SK-N-SH (cell line): ENCODE measurements around the gene SULT2B1. TPM values are rescaled to one million over a fixed set of nuclear protein-coding genes. Genes with fewer than 3 reads are reported as not detected.

Experiments used
- CTCF ChIA-PET: fragments of 300-600, 350-600 bp; formaldehyde crosslinking; extraction: SDS; loops from one replicate; lab custom pipeline; 2021; lab: Yijun Ruan, JAX
- POLR2A ChIA-PET: fragments of 350-600 bp; sonication (Branson Sonifier 250); formaldehyde crosslinking; extraction: SDS; loops from one replicate; lab custom pipeline; 2020; ENCODE audit warnings: antibody characterized with exemption, inconsistent platforms; lab: Yijun Ruan, JAX
- DNase-seq: peaks from one replicate; pipeline ENCODE4 v3.0.0; 2012
- H2AFZ ChIP-seq: fragments of 200-600 bp; sonication (generic); 2 replicates; pipeline ENCODE4 v1.8.1; 2016; ENCODE audit warnings: antibody characterized with exemption, mild to moderate bottlenecking, low read depth
- H3F3A ChIP-seq: fragments of 200-600 bp; sonication (generic); replicated peaks from 2 replicates; pipeline ENCODE3; 2016; ENCODE audit warnings: antibody characterized with exemption, mild to moderate bottlenecking; ENCODE audit not compliant: insufficient read depth
- H3K27ac ChIP-seq, 2 experiments: fragments of 200-500 bp in 1 of 2; fragments of 200-600 bp in 1 of 2; sonication (Bioruptor generic) in 1 of 2; sonication (generic), shearing (Covaris generic) in 1 of 2; 2 replicates each; pipeline versions ENCODE4 v1.5.1 to v1.6.1; 2014 to 2016; ENCODE audit warnings: low read depth in 2 of 2, inconsistent platforms in 1 of 2, low read length in 1 of 2, mild to moderate bottlenecking in 1 of 2, mixed read lengths in 1 of 2
- H3K27me3 ChIP-seq: fragments of 200-600 bp; sonication (generic), shearing (Covaris generic); 2 replicates; pipeline ENCODE4 v1.6.1; 2016; ENCODE audit warnings: mixed run types; ENCODE audit not compliant: insufficient read depth
- H3K36me3 ChIP-seq, 2 experiments: fragments of 200-500 bp in 1 of 2; fragments of 200-600 bp in 1 of 2; sonication (Bioruptor generic) in 1 of 2; sonication (generic) in 1 of 2; replicated peaks in 1 of 2; 2 replicates each; pipeline versions ENCODE3 to v1.5.1; 2014 to 2016; ENCODE audit warnings: low read length in 1 of 2, mild to moderate bottlenecking in 1 of 2; ENCODE audit not compliant: insufficient read depth in 2 of 2, control insufficient read depth in 1 of 2
- H3K4me1 ChIP-seq, 2 experiments: fragments of 200-500 bp in 1 of 2; fragments of 200-600 bp in 1 of 2; sonication (Bioruptor generic) in 1 of 2; sonication (generic), shearing (Covaris generic) in 1 of 2; 2 replicates each; pipeline versions ENCODE4 v1.5.1 to v1.6.1; 2014 to 2016; ENCODE audit warnings: low read depth in 1 of 2, low read length in 1 of 2, mixed run types in 1 of 2; ENCODE audit not compliant: insufficient read depth in 2 of 2, control insufficient read depth in 1 of 2
- H3K4me2 ChIP-seq: fragments of 200-600 bp; sonication (generic), shearing (Covaris generic); 2 replicates; pipeline ENCODE4 v1.6.1; 2017; ENCODE audit warnings: mixed run types
- H3K4me3 ChIP-seq, 2 experiments: fragments of 200-500 bp in 1 of 2; fragments of 200-600 bp in 1 of 2; sonication (Bioruptor generic) in 1 of 2; sonication (generic), shearing (Covaris generic) in 1 of 2; 2 replicates each; pipeline versions ENCODE4 v1.5.1 to v1.8.1; 2014 to 2016; ENCODE audit warnings: low read depth in 2 of 2, inconsistent platforms in 1 of 2, low read length in 1 of 2, mild to moderate bottlenecking in 1 of 2, mixed read lengths in 1 of 2, moderate library complexity in 1 of 2
- H3K79me2 ChIP-seq: fragments of 200-600 bp; sonication (generic); 2 replicates; pipeline ENCODE4 v1.8.1; 2017; ENCODE audit warnings: mild to moderate bottlenecking; ENCODE audit not compliant: insufficient read depth
- H3K9ac ChIP-seq: fragments of 200-600 bp; sonication (generic); 2 replicates; pipeline ENCODE4 v1.6.1; 2017; ENCODE audit warnings: mixed run types
- H3K9me2 ChIP-seq: fragments of 200-600 bp; sonication (generic); 2 replicates; pipeline ENCODE4 v1.6.1; 2017; ENCODE audit warnings: mixed run types
- H3K9me3 ChIP-seq: fragments of 200-600 bp; sonication (generic); 2 replicates; pipeline ENCODE4 v1.6.1; 2017; ENCODE audit warnings: mixed run types, mild to moderate bottlenecking, moderate library complexity
- H4K20me1 ChIP-seq: fragments of 200-600 bp; sonication (generic); 2 replicates; pipeline ENCODE4 v1.6.1; 2017; ENCODE audit warnings: mild to moderate bottlenecking, mixed run types; ENCODE audit not compliant: insufficient read depth
- GABPA ChIP-seq: IDR thresholded peaks from 2 replicates; pipeline ENCODE4 v1.4.0; 2012; ENCODE audit warnings: low read depth, mild to moderate bottlenecking
- JUND ChIP-seq: IDR thresholded peaks from 2 replicates; pipeline ENCODE4 v1.4.0; 2012
- MXI1 ChIP-seq: IDR thresholded peaks from 2 replicates; pipeline ENCODE4 v1.6.1; 2012; ENCODE audit warnings: mild to moderate bottlenecking, low read depth, low read length, improper control_type of control experiment
- RAD21 ChIP-seq: IDR thresholded peaks from 2 replicates; pipeline ENCODE4 v1.6.1; 2012; ENCODE audit warnings: mild to moderate bottlenecking, low read length
- RFX5 ChIP-seq: IDR thresholded peaks from 2 replicates; pipeline ENCODE4 v1.6.1; 2012; ENCODE audit warnings: mild to moderate bottlenecking, improper control_type of control experiment, low read length
- TEAD4 ChIP-seq: IDR thresholded peaks from 2 replicates; pipeline ENCODE4 v1.4.0; 2012; ENCODE audit warnings: mild to moderate bottlenecking, borderline replicate concordance; ENCODE audit not compliant: insufficient read depth
- WGBS: methylation state at CpG from one replicate; pipeline ENCODE4 v1.1.6; 2017; ENCODE audit warnings: low lambda C conversion rate; 5-methylcytosine and 5-hydroxymethylcytosine counted together
- polyA plus RNA-seq, 3 experiments: library from polyadenylated mRNA; depleted of rRNA; stranded (reverse); fragments of >200 nt; gene quantifications; 2 replicates each; pipeline ENCODE4 v1.2.3, GENCODE V29; 2012
- TF ChIP-seq, protein P1 (sequence below): IDR thresholded peaks from 2 replicates; pipeline ENCODE4 v1.4.0; 2012; ENCODE audit warnings: low read depth, borderline replicate concordance
- TF ChIP-seq, protein P2 (sequence below): IDR thresholded peaks from 2 replicates; pipeline ENCODE4 v1.6.1; 2012; ENCODE audit warnings: mild to moderate bottlenecking, low read depth, low read length, moderate library complexity
- TF ChIP-seq, protein P3 (sequence below): IDR thresholded peaks from 2 replicates; pipeline ENCODE4; 2012

Gene SULT2B1
- polyA plus RNA-seq, 1 of the 3 experiments (the other 2 are of a cell fraction), result 0.92 TPM

DNA sequence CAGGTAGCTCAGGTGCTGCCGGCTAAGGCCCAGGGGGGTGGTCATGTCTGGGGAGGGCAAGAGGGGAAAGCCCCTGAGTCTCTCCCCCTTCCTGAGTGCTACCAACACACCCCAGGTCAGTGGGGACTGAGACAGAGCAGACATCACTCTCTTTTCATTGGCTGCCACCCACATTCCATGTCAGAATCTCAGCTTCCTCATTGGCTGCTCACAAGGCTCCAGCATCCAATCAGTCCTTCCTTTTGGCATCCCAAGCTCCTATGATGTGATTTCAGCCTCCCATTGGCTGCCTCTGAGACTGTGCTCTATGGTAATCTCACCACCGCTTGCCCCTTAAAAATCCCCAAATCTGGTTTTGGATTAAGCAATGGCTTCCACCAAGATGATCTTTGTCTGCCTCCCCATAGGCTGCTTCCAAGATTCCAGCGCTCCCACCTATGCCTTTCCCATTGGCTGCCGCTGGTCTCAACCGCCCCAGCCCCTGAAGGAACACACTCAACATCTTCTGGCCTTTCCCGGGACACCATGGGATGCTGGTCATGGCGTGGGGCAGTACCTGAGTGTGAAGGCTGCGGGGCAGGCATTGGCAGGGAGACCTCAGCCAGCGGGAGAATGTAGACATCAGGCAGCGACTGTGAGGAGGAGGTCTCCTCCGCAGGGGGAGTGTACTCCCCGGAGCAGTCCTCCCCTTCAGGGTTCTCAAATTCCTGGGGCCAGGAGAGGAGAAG is 42.3 kb upstream of the SULT2B1 start:
- H3K4me1 ChIP-seq, result peaks cover 0 to 22% of the 10 kb centered on the region in 2 experiments; a peak in 1 of 4 replicates
- H3F3A ChIP-seq, result peaks cover 11% of the 10 kb centered on the region
- H3K9me3 ChIP-seq, result no peaks in the 10 kb centered on the region
- H3K4me3 ChIP-seq, result no peak overlapping the region
- peak overlapping the region; percentile 84; the same call in 1 of the 2 replicates for H3K4me2 ChIP-seq
- no peaks in the 10 kb centered on the region for H3K79me2 ChIP-seq
- POLR2A ChIA-PET, result no interaction called here
- no peak for DNase-seq
- no peak overlapping the region for H2AFZ ChIP-seq
- H3K27ac ChIP-seq, result no peak overlapping the region
- CTCF ChIA-PET, result interaction anchor here (0.8 to 8.8 kb wide), 5 partner anchors 17 to 99 kb away, joined by 3 to 142 read pairs (median 3); no protein-coding TSS in a partner anchor
- TF ChIP-seq GABPA (no peak), RAD21 (no peak), TEAD4 (no peak), MXI1 (no peak), RFX5 (no peak), JUND (no peak)
- TF ChIP-seq, protein P1, sequence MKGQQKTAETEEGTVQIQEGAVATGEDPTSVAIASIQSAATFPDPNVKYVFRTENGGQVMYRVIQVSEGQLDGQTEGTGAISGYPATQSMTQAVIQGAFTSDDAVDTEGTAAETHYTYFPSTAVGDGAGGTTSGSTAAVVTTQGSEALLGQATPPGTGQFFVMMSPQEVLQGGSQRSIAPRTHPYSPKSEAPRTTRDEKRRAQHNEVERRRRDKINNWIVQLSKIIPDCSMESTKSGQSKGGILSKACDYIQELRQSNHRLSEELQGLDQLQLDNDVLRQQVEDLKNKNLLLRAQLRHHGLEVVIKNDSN, result no peak
- TF ChIP-seq, protein P2, sequence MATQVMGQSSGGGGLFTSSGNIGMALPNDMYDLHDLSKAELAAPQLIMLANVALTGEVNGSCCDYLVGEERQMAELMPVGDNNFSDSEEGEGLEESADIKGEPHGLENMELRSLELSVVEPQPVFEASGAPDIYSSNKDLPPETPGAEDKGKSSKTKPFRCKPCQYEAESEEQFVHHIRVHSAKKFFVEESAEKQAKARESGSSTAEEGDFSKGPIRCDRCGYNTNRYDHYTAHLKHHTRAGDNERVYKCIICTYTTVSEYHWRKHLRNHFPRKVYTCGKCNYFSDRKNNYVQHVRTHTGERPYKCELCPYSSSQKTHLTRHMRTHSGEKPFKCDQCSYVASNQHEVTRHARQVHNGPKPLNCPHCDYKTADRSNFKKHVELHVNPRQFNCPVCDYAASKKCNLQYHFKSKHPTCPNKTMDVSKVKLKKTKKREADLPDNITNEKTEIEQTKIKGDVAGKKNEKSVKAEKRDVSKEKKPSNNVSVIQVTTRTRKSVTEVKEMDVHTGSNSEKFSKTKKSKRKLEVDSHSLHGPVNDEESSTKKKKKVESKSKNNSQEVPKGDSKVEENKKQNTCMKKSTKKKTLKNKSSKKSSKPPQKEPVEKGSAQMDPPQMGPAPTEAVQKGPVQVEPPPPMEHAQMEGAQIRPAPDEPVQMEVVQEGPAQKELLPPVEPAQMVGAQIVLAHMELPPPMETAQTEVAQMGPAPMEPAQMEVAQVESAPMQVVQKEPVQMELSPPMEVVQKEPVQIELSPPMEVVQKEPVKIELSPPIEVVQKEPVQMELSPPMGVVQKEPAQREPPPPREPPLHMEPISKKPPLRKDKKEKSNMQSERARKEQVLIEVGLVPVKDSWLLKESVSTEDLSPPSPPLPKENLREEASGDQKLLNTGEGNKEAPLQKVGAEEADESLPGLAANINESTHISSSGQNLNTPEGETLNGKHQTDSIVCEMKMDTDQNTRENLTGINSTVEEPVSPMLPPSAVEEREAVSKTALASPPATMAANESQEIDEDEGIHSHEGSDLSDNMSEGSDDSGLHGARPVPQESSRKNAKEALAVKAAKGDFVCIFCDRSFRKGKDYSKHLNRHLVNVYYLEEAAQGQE, result no peak
- TF ChIP-seq, protein P3, sequence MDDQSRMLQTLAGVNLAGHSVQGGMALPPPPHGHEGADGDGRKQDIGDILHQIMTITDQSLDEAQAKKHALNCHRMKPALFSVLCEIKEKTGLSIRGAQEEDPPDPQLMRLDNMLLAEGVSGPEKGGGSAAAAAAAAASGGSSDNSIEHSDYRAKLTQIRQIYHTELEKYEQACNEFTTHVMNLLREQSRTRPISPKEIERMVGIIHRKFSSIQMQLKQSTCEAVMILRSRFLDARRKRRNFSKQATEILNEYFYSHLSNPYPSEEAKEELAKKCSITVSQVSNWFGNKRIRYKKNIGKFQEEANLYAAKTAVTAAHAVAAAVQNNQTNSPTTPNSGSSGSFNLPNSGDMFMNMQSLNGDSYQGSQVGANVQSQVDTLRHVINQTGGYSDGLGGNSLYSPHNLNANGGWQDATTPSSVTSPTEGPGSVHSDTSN, result no peak
- H4K20me1 ChIP-seq, result no peaks in the 10 kb centered on the region
- no peaks in the 10 kb centered on the region for H3K27me3 ChIP-seq
- no peaks in the 10 kb centered on the region for H3K9me2 ChIP-seq
- H3K36me3 ChIP-seq, result no peaks in the 10 kb centered on the region
- H3K9ac ChIP-seq, result no peak overlapping the region
- WGBS, result 82% methylated on average over 11 of the region's 12 CpGs
